ENCODE measurements around the gene LSAMP.

GRCh38 chr3:115772951-115773350 lies 672.3 kb downstream of the LSAMP start:
- TF ChIP-seq CTCF (conservative IDR thresholded peaks at IDR 0.05; ENCODE audit: low read depth, low read length) (no peak), EZH2 (IDR thresholded peaks at IDR 0.05; ENCODE audit: borderline replicate concordance, low read depth, low read length, poor library complexity, severe bottlenecking) (no peak)

All from A673 (cell line).